Ovary (tissue), 9 donors: ENCODE data around the gene STPG1. TPM values are rescaled to one million over a fixed set of nuclear protein-coding genes. Genes with fewer than 3 reads are reported as not detected.

Experiments
- DNase-seq, 5 donors: peaks; one replicate each; pipeline ENCODE4 v3.0.0-alpha.2; 2019 to 2020
- H3K27ac ChIP-seq, 2 donors: fragments of 200-600 bp; one replicate each; pipeline versions ENCODE4 v1.5.1 to v1.8.0; 2019 to 2022
- H3K27me3 ChIP-seq: fragments of 200-600 bp; one replicate; pipeline ENCODE4 v1.8.0; 2022
- H3K36me3 ChIP-seq: fragments of 200-600 bp; sonication (generic); one replicate; pipeline ENCODE4 v1.5.1; 2019
- H3K4me1 ChIP-seq: one replicate; pipeline ENCODE4 v1.8.1; 2013; ENCODE audit warnings: mild to moderate bottlenecking, moderate library complexity; ENCODE audit not compliant: insufficient read depth
- H3K4me3 ChIP-seq: fragments of 200-600 bp; sonication (generic); one replicate; pipeline ENCODE4 v1.5.1; 2017
- H3K9me3 ChIP-seq, 2 donors: fragments of 200-600 bp in 1 of 2; sonication (generic) in 1 of 2; one replicate each; pipeline versions ENCODE4 v1.5.1 to v1.8.1; 2013 to 2019; ENCODE audit warnings: mild to moderate bottlenecking in 1 of 2, moderate library complexity in 1 of 2
- EP300 ChIP-seq: sonication (generic); formaldehyde crosslinking; IDR thresholded peaks from one replicate; pipeline ENCODE4 v1.6.1; 2017; ENCODE audit warnings: antibody characterized with exemption
- POLR2A ChIP-seq: fragments of 450-650 bp; IDR thresholded peaks from one replicate; pipeline ENCODE4 v1.6.1; 2017; ENCODE audit warnings: antibody characterized with exemption, mild to moderate bottlenecking, moderate library complexity
- WGBS, 3 donors: extraction: QIAGEN DNeasy Blood & Tissue Kit in 1 of 3; methylation state at CpG; one replicate each; pipeline versions ENCODE4 v1.1.5 to v1.1.7; 2013 to 2017; 5-methylcytosine and 5-hydroxymethylcytosine counted together
- intact Hi-C, 4 donors: fragments of 100-400 bp; cut with DNase I; formaldehyde crosslinking; loops; one replicate each; pipeline versions ENCODE4 v1.11.0 to v1.15.1; 2022 to 2023
- polyA plus RNA-seq, 2 donors: library from polyadenylated mRNA; stranded (reverse); fragments of 200-250 nt in 1 of 2; fragments of 350-450 nt in 1 of 2; fragmentation: Illumina TruSeq in 1 of 2; extraction: RNeasy Lipid Tissue Mini Kit (QIAGEN cat#74804) in 1 of 2; gene quantifications; one replicate each; pipeline ENCODE4 v1.2.3, GENCODE V29; 2013 to 2014
- total RNA-seq, 7 donors: library from RNA; depleted of rRNA in 2 of 7; stranded (reverse); fragments of >200 nt in 2 of 7; fragmentation: NEBNext Ultra II Directional in 3 of 7; extraction: Animal tissue kit (Norgen Biotek cat#: 25700) in 3 of 7; gene quantifications; one replicate each; pipeline versions ENCODE4 v1.1.0 to v1.2.4, GENCODE V29; 2016 to 2023
- TF ChIP-seq, protein P1 (sequence below), 3 donors: fragments of 450-650 bp in 2 of 3; fragments of 200-600 bp in 1 of 3; IDR thresholded peaks; one replicate each; pipeline versions ENCODE4 v1.5.1 to v1.8.0; 2016 to 2022; ENCODE audit warnings: antibody characterized with exemption in 3 of 3, mild to moderate bottlenecking in 1 of 3
- donor health status: DM: no; HTN: no; CAD: no; lungs with moderate emphysema.
- donor health status: DM: no; HTN: no; CAD: no.
- donor health status: Bipolar disorder and iron deficiency.
- donor health status: DM: yes; HTN: yes; CAD: no.
- donor health status: DM: no; HTN: no; CAD: no.
- donor health status: DM: yes; HTN: yes; CAD: no.

Gene STPG1
- total and polyA plus RNA-seq, 9 donors, result 4.5 to 12.6 (median 7.3) TPM

DNA sequence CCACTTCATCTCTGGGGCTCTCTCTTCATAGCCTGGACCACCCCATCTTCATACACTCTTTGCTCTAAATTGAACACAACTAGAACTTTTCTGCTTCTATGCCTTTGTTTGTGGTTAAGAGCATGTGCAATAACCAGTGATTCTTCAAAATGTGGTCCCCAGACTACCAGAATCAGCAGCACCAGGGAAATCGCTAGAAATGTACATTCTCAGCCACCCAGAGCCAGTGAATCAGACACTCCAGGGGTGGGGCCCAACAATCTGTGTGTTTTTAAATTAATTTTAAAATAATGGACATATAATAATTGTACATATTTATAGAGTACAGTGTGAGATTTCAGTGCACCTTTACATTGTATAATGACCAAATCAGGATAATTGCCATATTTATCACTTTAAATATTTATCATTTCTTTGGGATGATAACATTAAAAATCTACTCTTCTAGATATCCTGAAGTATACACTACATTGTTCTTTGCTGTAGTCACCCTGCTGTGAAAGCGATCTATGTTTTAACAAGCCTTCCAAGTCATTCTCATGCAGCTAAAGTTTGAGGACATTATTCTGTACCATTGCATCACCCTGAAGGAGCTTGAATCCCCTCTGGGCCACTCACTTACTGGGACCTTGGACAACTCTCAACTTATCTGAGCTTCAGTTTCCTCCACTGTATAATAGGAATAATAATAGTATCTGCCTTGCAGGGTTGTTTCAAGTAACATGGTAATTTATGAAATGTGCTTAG, 83.6 kb downstream of the STPG1 start:
- intact Hi-C loops, result no loop called here
- no peaks in the 10 kb centered on the region for H3K36me3 ChIP-seq
- TF ChIP-seq POLR2A, result no peak
- no peak for TF ChIP-seq EP300
- TF ChIP-seq, protein P1, sequence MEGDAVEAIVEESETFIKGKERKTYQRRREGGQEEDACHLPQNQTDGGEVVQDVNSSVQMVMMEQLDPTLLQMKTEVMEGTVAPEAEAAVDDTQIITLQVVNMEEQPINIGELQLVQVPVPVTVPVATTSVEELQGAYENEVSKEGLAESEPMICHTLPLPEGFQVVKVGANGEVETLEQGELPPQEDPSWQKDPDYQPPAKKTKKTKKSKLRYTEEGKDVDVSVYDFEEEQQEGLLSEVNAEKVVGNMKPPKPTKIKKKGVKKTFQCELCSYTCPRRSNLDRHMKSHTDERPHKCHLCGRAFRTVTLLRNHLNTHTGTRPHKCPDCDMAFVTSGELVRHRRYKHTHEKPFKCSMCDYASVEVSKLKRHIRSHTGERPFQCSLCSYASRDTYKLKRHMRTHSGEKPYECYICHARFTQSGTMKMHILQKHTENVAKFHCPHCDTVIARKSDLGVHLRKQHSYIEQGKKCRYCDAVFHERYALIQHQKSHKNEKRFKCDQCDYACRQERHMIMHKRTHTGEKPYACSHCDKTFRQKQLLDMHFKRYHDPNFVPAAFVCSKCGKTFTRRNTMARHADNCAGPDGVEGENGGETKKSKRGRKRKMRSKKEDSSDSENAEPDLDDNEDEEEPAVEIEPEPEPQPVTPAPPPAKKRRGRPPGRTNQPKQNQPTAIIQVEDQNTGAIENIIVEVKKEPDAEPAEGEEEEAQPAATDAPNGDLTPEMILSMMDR (IDR thresholded peaks at IDR 0.05), result no peak
- H3K9me3 ChIP-seq, result no peaks in the 10 kb centered on the region
- H3K27ac ChIP-seq, result no peak overlapping the region
- no peak for DNase-seq
- H3K4me3 ChIP-seq, result no peak overlapping the region
- no peaks in the 10 kb centered on the region for H3K4me1 ChIP-seq
- WGBS, 3 donors, result 81 to 92% (median 84%) methylated on average over 2 of the region's 2 CpGs
- H3K27me3 ChIP-seq, result no peaks in the 10 kb centered on the region

DNA sequence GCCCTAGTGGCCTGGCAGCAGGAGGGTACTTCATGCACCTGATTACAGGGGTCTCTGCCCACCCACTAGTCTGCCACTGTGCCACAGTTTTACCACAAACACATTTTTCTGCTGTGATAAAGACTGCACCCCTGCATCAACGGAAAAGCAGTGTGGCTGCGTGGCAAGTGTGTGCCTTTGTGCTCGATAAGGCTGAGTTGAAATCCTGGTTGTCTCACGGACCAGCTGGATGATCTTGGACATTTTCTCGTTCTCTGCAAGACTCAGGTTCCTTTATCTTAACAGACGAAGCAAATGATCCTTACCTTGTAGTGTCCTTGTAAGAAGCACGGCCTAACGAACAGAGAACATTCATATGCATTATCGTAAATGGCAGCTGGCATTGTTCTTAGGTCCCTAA, 84.3 kb downstream of the STPG1 start:
- H3K9me3 ChIP-seq, result no peaks in the 10 kb centered on the region
- TF ChIP-seq EP300 (no peak), POLR2A (no peak)
- TF ChIP-seq, protein P1 (IDR thresholded peaks at IDR 0.05), result no peak
- intact Hi-C loops, result no loop called here
- H3K4me1 ChIP-seq, result no peaks in the 10 kb centered on the region
- DNase-seq, result no peak
- 78 to 91% (median 88%) methylated on average over 9 of the region's 9 CpGs for WGBS, 3 donors
- no peak overlapping the region for H3K27ac ChIP-seq
- H3K36me3 ChIP-seq, result no peaks in the 10 kb centered on the region
- H3K27me3 ChIP-seq, result no peaks in the 10 kb centered on the region
- H3K4me3 ChIP-seq, result no peak overlapping the region

- no peak overlapping the region for H3K27ac ChIP-seq
- WGBS, 3 donors, result 62 to 81% (median 67%) methylated on average over 2 of the region's 2 CpGs
- intact Hi-C loops, result no loop called here
- H3K9me3 ChIP-seq, result no peaks in the 10 kb centered on the region
- no peaks in the 10 kb centered on the region for H3K27me3 ChIP-seq
- TF ChIP-seq, protein P1 (IDR thresholded peaks at IDR 0.05), result no peak
- no peak for TF ChIP-seq POLR2A
- no peak for TF ChIP-seq EP300
- H3K4me1 ChIP-seq, result no peaks in the 10 kb centered on the region
- no peak for DNase-seq
- H3K4me3 ChIP-seq, result no peak overlapping the region
- no peaks in the 10 kb centered on the region for H3K36me3 ChIP-seq
Observed at GRCh38 chr1:24327891-24328290, 85.7 kb downstream of the STPG1 start.

GRCh38 chr1:24327486-24327885, 86.1 kb downstream of the STPG1 start:
- Histone ChIP-seq H3K27ac (no peak overlapping the region), H3K36me3 (no peaks in the 10 kb centered on the region), H3K4me1 (no peaks in the 10 kb centered on the region), H3K4me3 (no peak overlapping the region), H3K27me3 (no peaks in the 10 kb centered on the region), H3K9me3 (no peaks in the 10 kb centered on the region)
- TF ChIP-seq, protein P1 (IDR thresholded peaks at IDR 0.05), result no peak
- TF ChIP-seq POLR2A (no peak), EP300 (no peak)
- DNase-seq, result no peak
- intact Hi-C loops, result no loop called here
